Esophagus muscularis mucosa (tissue), 4 donors: ENCODE results near the gene LRRTM4.

Experiments
- CTCF ChIP-seq, 3 experiments: fragments of 200-600 bp in 2 of 3; fragments of 450-650 bp in 1 of 3; sonication (generic) in 2 of 3; IDR thresholded peaks; one replicate each; pipeline ENCODE4 v1.5.1; 2017 to 2019; ENCODE audit warnings: antibody characterized with exemption in 3 of 3, mild to moderate bottlenecking in 2 of 3, moderate library complexity in 1 of 3
- EP300 ChIP-seq: sonication (generic); formaldehyde crosslinking; IDR thresholded peaks from one replicate; pipeline ENCODE4 v1.6.1; 2017; ENCODE audit warnings: antibody characterized with exemption
- POLR2A ChIP-seq: fragments of 450-650 bp; IDR thresholded peaks from one replicate; pipeline ENCODE4 v1.6.1; 2017; ENCODE audit warnings: antibody characterized with exemption, moderate library complexity, mild to moderate bottlenecking, low read depth
- POLR2AphosphoS5 ChIP-seq, 2 donors: sonication (generic); formaldehyde crosslinking; IDR thresholded peaks; one replicate each; pipeline ENCODE4 v1.6.1; 2017; ENCODE audit warnings: antibody characterized with exemption in 2 of 2

- no peak for TF ChIP-seq EP300
- TF ChIP-seq CTCF (IDR thresholded peaks at IDR 0.05) = no peak
- TF ChIP-seq POLR2A = no peak
- no peak for TF ChIP-seq POLR2AphosphoS5 (IDR thresholded peaks at IDR 0.05)
These were observed 821.3 kb downstream of the LRRTM4 start for GRCh38 chr2:76700894-76701293.
